ENCODE results near the gene FBXW8. TPM values are rescaled to one million over a fixed set of nuclear protein-coding genes. Genes with fewer than 3 reads are reported as not detected.
A peak's percentile ranks its signal among the peaks of the same experiment; 100 is the strongest.

The FBXW8 gene
- polyA plus RNA-seq, 3 donors = 22.0 to 23.7 (median 22.8) TPM

GRCh38 chr12:116922194-116922897 lies 11.6 kb downstream of the FBXW8 start:
- no peak for DNase-seq (ENCODE audit: low read depth in 3 of 3, low spot score in 2 of 3)

GRCh38 chr12:116924558-116925453 lies 14.1 kb downstream of the FBXW8 start:
- no peak for DNase-seq (ENCODE audit: low read depth in 3 of 3, low spot score in 2 of 3)

- DNase-seq (ENCODE audit: low read depth in 3 of 3, low spot score in 2 of 3) = no peak
Measured at GRCh38 chr12:116926283-116927243, 15.8 kb downstream of the FBXW8 start.

DNA sequence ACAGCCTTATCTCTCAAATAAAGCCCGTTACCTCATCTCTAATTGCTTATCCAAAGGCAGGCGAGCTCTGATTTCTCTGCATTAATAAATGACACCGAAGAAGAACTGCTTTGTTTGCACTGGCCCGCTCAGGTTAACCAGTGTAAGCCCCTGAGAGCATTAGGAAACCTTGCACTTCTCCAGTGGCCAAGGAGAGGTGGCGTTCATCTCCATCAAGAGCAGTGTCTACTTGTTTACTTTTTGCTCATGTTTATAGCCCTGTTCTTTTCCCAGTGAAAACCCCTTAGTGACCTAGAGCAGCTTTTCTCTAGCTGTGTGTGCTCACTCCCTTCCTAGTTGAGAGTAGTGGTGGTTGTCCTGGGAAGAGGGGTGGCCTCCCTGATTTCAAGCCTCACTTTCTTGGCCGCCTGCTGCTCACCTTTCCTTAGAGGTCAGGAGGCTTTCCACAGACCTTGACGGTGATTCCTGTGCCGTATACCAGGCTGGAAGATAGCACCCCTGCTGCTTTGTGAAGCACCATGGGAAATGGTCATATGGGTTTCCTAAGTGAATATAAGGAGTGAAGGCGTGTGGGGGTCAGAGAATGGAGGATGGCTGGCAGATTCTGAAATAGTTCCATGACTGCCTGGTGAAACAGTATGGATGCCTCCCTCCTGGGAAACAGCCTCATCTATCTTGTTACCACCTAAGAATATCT lies 16.6 kb downstream of the FBXW8 start:
- DNase-seq (ENCODE audit: low read depth in 3 of 3, low spot score in 2 of 3) = no peak

- DNase-seq (ENCODE audit: low read depth in 3 of 3, low spot score in 2 of 3) = no peak
Measured at GRCh38 chr12:116928504-116928903, 17.8 kb downstream of the FBXW8 start.

DNA sequence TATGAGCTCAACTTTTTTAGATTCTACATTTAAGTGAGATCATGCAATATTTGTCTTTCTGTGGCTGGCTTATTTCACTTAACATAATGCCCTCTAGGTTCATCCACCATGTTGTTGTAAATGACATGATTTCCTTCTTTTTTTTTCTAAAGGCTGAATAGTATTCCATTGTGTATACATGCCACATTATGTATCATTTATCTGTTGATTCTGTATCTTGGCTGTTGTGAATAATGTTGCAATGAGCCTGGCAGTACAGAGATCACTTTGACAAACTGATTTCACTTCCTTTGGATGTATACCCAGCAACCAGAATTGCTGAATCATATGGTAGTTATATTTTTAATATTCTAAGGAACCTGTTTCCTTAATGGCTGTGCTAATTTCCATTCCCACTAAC lies 19.1 kb downstream of the FBXW8 start:
- DNase-seq (ENCODE audit: low read depth in 3 of 3, low spot score in 2 of 3) = no peak

DNA sequence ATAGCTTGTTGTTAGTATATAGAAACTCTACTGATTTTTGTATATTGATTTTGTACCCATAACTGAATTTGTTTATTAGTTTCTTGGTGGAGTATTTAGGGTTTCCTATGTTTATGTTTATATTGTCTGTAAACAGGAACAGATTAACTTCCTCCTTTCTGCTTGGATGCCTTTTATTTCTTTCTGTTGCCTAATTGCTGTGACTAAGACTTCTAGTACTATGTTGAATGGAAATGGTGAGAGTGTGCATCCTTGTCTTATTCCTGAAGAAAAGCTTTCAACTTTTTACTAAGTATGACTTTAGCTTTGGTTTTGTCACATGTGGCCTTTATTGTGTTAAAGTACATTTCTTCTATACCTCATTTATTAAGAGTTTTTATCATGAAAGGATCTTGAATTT lies 20.9 kb downstream of the FBXW8 start:
- no peak for DNase-seq (ENCODE audit: low read depth in 3 of 3, low spot score in 2 of 3)

- DNase-seq (ENCODE audit: low read depth in 3 of 3, low spot score in 2 of 3) = peak in 1 of 3 donors; percentile 35
Measured at GRCh38 chr12:116933091-116933490, 22.3 kb downstream of the FBXW8 start.

GRCh38 chr12:116933512-116934246 lies 22.9 kb downstream of the FBXW8 start:
- DNase-seq (ENCODE audit: low read depth in 3 of 3, low spot score in 2 of 3) = no peak

DNA sequence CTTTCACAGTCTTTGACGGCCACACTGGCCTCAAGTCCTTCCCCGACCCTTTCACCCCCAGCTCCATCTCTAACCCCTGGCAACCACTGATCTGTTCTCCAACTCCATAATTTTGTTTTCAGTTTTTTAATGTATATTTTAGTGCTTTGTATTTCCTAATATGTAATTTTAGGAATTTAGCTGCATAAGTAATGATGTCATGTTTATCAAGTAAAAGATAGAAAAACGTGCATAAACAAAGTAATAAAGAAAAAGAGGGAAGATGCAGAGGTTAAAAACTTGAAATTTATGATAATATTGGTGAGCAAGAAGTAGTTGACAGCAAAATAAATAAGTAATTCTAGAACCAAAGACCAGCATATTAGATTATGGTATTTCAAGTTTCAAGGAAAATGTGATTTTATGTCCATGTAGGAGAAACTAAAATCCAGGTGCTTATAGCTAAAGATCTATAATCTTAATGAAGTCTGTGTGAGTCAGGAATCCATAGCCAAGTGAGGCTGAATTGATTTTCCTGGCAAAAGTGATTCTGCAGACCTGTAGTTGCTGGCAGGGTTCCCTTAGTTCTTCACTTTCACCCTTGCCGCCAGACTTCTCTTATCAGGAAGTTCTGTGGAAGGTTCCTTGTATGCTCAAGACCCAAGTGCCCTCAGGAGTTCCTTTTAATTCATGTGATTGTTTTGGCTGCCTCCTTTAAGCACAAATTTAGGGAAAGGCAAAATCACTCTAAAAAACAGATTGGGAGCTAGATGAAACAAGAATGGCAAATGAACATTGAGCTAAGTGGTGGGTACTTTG lies 24.4 kb downstream of the FBXW8 start:
- no peak for DNase-seq (ENCODE audit: low read depth in 3 of 3, low spot score in 2 of 3)

GRCh38 chr12:116937640-116938039 lies 26.9 kb downstream of the FBXW8 start:
- peak; percentile 72 to 77 (median 76) for DNase-seq (ENCODE audit: low read depth in 3 of 3, low spot score in 2 of 3)

DNA sequence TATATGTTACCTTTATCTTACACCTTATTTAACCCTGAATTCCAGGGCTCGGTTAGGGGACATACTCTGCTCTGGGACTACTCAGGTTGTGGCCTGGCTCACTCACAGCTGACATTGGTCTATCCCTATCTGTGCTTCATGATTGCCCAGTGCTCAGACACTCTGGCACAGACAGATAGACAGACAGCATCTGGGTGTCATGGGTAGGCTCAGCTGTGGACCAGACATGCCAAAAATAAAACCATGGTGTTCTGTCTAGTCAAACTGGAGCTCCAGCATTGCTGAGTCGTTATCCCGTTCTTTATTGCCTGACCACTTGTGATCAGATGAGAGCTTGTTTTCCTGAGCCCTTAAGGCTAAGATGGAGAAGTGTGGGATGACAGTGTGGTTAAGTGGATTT lies 29.0 kb downstream of the FBXW8 start:
- DNase-seq (ENCODE audit: low read depth in 3 of 3, low spot score in 2 of 3) = no peak

- DNase-seq (ENCODE audit: low read depth in 3 of 3, low spot score in 2 of 3) = no peak
Measured at GRCh38 chr12:116941188-116941587, 30.4 kb downstream of the FBXW8 start.

- no peak for DNase-seq (ENCODE audit: low read depth in 3 of 3, low spot score in 2 of 3)
Measured at GRCh38 chr12:116943419-116944372, 32.9 kb downstream of the FBXW8 start.

DNA sequence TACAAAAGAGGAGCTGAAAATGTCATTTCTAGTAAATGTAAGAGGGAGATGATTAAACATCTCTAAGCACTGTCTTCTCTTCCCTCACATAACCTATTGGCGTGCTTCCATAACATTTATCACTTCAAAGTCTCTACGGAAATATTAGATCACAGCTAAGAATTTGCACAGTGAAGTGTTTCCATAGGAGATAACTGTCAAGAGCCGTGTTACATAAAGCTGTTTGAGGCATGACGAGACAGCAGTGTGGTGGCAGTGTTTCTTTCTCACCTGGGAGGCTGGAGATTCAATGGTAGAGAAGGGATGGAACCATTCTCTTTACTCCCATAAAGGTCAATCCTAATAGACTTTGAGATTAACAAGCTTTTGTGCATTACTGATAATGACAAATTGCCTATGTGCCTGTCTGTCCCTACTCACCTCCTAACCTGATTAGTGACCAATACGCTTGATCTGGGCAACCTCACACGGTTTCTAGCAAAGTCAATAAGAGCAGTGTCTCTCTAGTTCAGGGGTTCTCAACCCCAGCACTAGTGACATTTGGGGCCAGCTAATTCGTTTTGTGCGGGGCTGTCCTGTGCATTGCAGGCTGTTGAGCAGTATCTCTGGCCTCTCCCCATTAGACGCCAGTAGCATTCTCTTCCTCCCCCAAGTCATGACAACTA lies 35.3 kb downstream of the FBXW8 start:
- no peak for DNase-seq (ENCODE audit: low read depth in 3 of 3, low spot score in 2 of 3)

DNA sequence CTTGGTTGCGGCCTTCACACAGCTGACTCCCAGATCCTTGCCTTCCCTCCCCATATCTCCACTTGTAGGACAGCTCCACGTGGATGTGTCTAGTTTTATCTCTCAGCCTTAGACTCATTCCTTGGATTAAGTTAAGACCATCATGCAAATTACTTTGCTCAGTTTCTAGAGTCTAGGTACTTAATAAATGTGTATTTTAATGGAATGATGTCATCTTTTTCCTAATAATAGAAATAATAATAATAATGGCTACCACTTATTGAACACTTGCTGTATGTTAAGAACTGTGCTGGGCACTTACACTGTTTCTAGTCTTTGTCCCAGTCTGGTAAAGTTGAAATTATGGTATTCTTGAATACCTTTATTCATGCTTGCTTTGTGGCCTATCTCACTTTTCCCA lies 37.5 kb downstream of the FBXW8 start:
- no peak for DNase-seq (ENCODE audit: low read depth in 3 of 3, low spot score in 2 of 3)
